Liver (tissue), 9 donors: ENCODE measurements around the gene NTN1. TPM values are rescaled to one million over a fixed set of nuclear protein-coding genes. Genes with fewer than 3 reads are reported as not detected.
A peak's percentile ranks its signal among the peaks of the same experiment; 100 is the strongest.

Experiments used
- DNase-seq: peaks from one replicate; pipeline ENCODE4 v3.0.0-alpha.2; 2017; ENCODE audit warnings: low spot score
- H3K27ac ChIP-seq, 2 donors: one replicate each; pipeline ENCODE4 v1.7.0; 2013; ENCODE audit warnings: inconsistent platforms in 2 of 2, low read length in 2 of 2, control low read depth in 1 of 2, low read depth in 1 of 2, mild to moderate bottlenecking in 1 of 2
- H3K27me3 ChIP-seq, 4 donors: one replicate each; pipeline versions ENCODE4 v1.6.1 to v1.7.0; 2013; ENCODE audit warnings: low read length in 3 of 4, inconsistent platforms in 1 of 4, mild to moderate bottlenecking in 1 of 4, moderate library complexity in 1 of 4; ENCODE audit not compliant: control insufficient read depth in 4 of 4, insufficient read depth in 4 of 4
- H3K36me3 ChIP-seq, 4 donors: one replicate each; pipeline versions ENCODE4 v1.6.1 to v1.7.0; 2013; ENCODE audit warnings: low read length in 3 of 4, mild to moderate bottlenecking in 3 of 4, low read depth in 1 of 4, moderate library complexity in 1 of 4; ENCODE audit not compliant: control insufficient read depth in 4 of 4, insufficient read depth in 3 of 4
- H3K4me1 ChIP-seq, 4 donors: one replicate each; pipeline versions ENCODE4 v1.6.1 to v1.7.0; 2013; ENCODE audit warnings: low read length in 3 of 4, mild to moderate bottlenecking in 3 of 4, moderate library complexity in 1 of 4; ENCODE audit not compliant: control insufficient read depth in 4 of 4, insufficient read depth in 4 of 4
- H3K4me3 ChIP-seq, 3 donors: one replicate each; pipeline versions ENCODE4 v1.6.1 to v1.7.0; 2013; ENCODE audit warnings: low read length in 3 of 3, control low read depth in 1 of 3, low read depth in 1 of 3, mild to moderate bottlenecking in 1 of 3
- H3K9ac ChIP-seq, 2 donors: one replicate each; pipeline ENCODE4 v1.7.0; 2013; ENCODE audit warnings: low read length in 2 of 2, mild to moderate bottlenecking in 2 of 2, moderate library complexity in 2 of 2, control low read depth in 1 of 2, low read depth in 1 of 2
- H3K9me3 ChIP-seq, 4 donors: one replicate each; pipeline versions ENCODE4 v1.6.1 to v1.7.0; 2013; ENCODE audit warnings: low read length in 3 of 4; ENCODE audit not compliant: control insufficient read depth in 4 of 4
- CTCF ChIP-seq: fragments of 150-350 bp; IDR thresholded peaks from 2 replicates; pipeline ENCODE4 v1.5.1; 2017; ENCODE audit warnings: improper control_type of control experiment, low read depth, low read length; ENCODE audit not compliant: missing input control
- EGR1 ChIP-seq, 2 donors: IDR thresholded peaks; 2 replicates each; pipeline ENCODE4 v1.6.1; 2016 to 2018; ENCODE audit warnings: antibody characterized with exemption in 2 of 2, low read depth in 2 of 2
- FOXA1 ChIP-seq: IDR thresholded peaks from 2 replicates; pipeline ENCODE4 v1.6.1; 2016; ENCODE audit warnings: antibody characterized with exemption
- GABPA ChIP-seq, 2 donors: IDR thresholded peaks in 1 of 2; conservative IDR thresholded peaks in 1 of 2; 2 replicates each; pipeline ENCODE4 v1.6.1; 2016; ENCODE audit warnings: antibody characterized with exemption in 2 of 2, mild to moderate bottlenecking in 1 of 2, moderate library complexity in 1 of 2
- HNF4A ChIP-seq, 2 donors: conservative IDR thresholded peaks; 2 replicates each; pipeline ENCODE4 v1.6.1; 2016; ENCODE audit warnings: antibody characterized with exemption in 2 of 2, mild to moderate bottlenecking in 2 of 2
- HNF4G ChIP-seq: IDR thresholded peaks from 2 replicates; pipeline ENCODE4 v1.6.1; 2016; ENCODE audit warnings: antibody characterized with exemption
- JUND ChIP-seq, 2 donors: IDR thresholded peaks; 2 replicates each; pipeline ENCODE4 v1.6.1; 2016; ENCODE audit warnings: antibody characterized with exemption in 2 of 2
- MAX ChIP-seq: IDR thresholded peaks from 2 replicates; pipeline ENCODE4 v1.6.1; 2016; ENCODE audit warnings: antibody characterized with exemption
- NR2F2 ChIP-seq: IDR thresholded peaks from 2 replicates; pipeline ENCODE4 v1.6.1; 2016; ENCODE audit warnings: antibody characterized with exemption
- RAD21 ChIP-seq, 2 donors: IDR thresholded peaks; 2 replicates each; pipeline ENCODE4 v1.6.1; 2016; ENCODE audit warnings: antibody characterized with exemption in 2 of 2, mild to moderate bottlenecking in 2 of 2
- RXRA ChIP-seq, 2 donors: IDR thresholded peaks; 2 replicates each; pipeline ENCODE4 v1.6.1; 2017 to 2018; ENCODE audit warnings: antibody characterized with exemption in 2 of 2, mild to moderate bottlenecking in 1 of 2
- SP1 ChIP-seq: IDR thresholded peaks from 2 replicates; pipeline ENCODE4 v1.6.1; 2018; ENCODE audit warnings: antibody characterized with exemption, mild to moderate bottlenecking
- YY1 ChIP-seq: IDR thresholded peaks from 2 replicates; pipeline ENCODE4 v1.6.1; 2016; ENCODE audit warnings: antibody characterized with exemption, mild to moderate bottlenecking
- ZBTB33 ChIP-seq: IDR thresholded peaks from 2 replicates; pipeline ENCODE4 v1.6.1; 2016; ENCODE audit warnings: antibody characterized with exemption
- WGBS: extraction: QIAGEN DNeasy Blood & Tissue Kit; methylation state at CpG from one replicate; pipeline ENCODE4 v1.1.7; 2013; 5-methylcytosine and 5-hydroxymethylcytosine counted together
- polyA plus RNA-seq, 2 donors: library from polyadenylated mRNA; stranded (reverse) in 1 of 2; unstranded in 1 of 2; fragments of 200-250 nt in 1 of 2; fragments of >200 nt in 1 of 2; fragmentation: Nextera tagmentation in 1 of 2; extraction: Ambion mirVana in 1 of 2; gene quantifications; one replicate each; pipeline versions ENCODE4 v1.2.1 to v1.2.3, GENCODE V29; 2013 to 2015
- total RNA-seq, 2 donors: library from RNA; depleted of rRNA; stranded (reverse); fragments of >200 nt; gene quantifications; one replicate each; pipeline ENCODE4 v1.2.3, GENCODE V29; 2014
- TF ChIP-seq, protein P1 (sequence below): IDR thresholded peaks from 2 replicates; pipeline ENCODE4 v1.6.1; 2016; ENCODE audit warnings: antibody characterized with exemption, mild to moderate bottlenecking
- TF ChIP-seq, protein P2 (sequence below): IDR thresholded peaks from 2 replicates; pipeline ENCODE4 v1.6.1; 2016; ENCODE audit warnings: antibody characterized with exemption
- donor health status: healthy.
- donor health status: healthy.
- donor health status: healthy.
- donor health status: healthy.
- donor health status: healthy.

NTN1 gene
- total and polyA plus RNA-seq, 4 donors = 0.14 to 8.7 (median 4.3) TPM

- Histone ChIP-seq H3K4me1 (peaks cover 3 to 16% (median 10%) of the 10 kb centered on the region in 4 donors), H3K9me3 (no peaks in the 10 kb centered on the region), H3K9ac (peak overlapping the region in 1 of 2 donors; percentile 28), H3K27ac (peak overlapping the region; percentile 66 to 75), H3K36me3 (no peaks in the 10 kb centered on the region), H3K27me3 (no peaks in the 10 kb centered on the region), H3K4me3 (no peak overlapping the region)
- peak; percentile 55 for TF ChIP-seq MAX
- TF ChIP-seq RAD21 (IDR thresholded peaks at IDR 0.05) = peak; percentile 32 to 41
- TF ChIP-seq SP1 = peak; percentile 43
- no peak for TF ChIP-seq ZBTB33
- no peak for TF ChIP-seq CTCF
- TF ChIP-seq YY1 = peak; percentile 43
- TF ChIP-seq JUND (IDR thresholded peaks at IDR 0.05) = no peak
- TF ChIP-seq HNF4G = no peak
- no peak for TF ChIP-seq NR2F2
- TF ChIP-seq, protein P1, sequence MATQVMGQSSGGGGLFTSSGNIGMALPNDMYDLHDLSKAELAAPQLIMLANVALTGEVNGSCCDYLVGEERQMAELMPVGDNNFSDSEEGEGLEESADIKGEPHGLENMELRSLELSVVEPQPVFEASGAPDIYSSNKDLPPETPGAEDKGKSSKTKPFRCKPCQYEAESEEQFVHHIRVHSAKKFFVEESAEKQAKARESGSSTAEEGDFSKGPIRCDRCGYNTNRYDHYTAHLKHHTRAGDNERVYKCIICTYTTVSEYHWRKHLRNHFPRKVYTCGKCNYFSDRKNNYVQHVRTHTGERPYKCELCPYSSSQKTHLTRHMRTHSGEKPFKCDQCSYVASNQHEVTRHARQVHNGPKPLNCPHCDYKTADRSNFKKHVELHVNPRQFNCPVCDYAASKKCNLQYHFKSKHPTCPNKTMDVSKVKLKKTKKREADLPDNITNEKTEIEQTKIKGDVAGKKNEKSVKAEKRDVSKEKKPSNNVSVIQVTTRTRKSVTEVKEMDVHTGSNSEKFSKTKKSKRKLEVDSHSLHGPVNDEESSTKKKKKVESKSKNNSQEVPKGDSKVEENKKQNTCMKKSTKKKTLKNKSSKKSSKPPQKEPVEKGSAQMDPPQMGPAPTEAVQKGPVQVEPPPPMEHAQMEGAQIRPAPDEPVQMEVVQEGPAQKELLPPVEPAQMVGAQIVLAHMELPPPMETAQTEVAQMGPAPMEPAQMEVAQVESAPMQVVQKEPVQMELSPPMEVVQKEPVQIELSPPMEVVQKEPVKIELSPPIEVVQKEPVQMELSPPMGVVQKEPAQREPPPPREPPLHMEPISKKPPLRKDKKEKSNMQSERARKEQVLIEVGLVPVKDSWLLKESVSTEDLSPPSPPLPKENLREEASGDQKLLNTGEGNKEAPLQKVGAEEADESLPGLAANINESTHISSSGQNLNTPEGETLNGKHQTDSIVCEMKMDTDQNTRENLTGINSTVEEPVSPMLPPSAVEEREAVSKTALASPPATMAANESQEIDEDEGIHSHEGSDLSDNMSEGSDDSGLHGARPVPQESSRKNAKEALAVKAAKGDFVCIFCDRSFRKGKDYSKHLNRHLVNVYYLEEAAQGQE = peak; percentile 29
- peak in 1 of 2 donors; percentile 56 for TF ChIP-seq RXRA (IDR thresholded peaks at IDR 0.05)
- TF ChIP-seq EGR1 (IDR thresholded peaks at IDR 0.05; ENCODE audit: low read depth in 2 of 2) = peak in 1 of 2 donors; percentile 21
- TF ChIP-seq GABPA (IDR thresholded peaks at IDR 0.05 in 1 of 2, conservative IDR thresholded peaks at IDR 0.05 in 1 of 2) = no peak
- no peak for TF ChIP-seq FOXA1
- TF ChIP-seq, protein P2, sequence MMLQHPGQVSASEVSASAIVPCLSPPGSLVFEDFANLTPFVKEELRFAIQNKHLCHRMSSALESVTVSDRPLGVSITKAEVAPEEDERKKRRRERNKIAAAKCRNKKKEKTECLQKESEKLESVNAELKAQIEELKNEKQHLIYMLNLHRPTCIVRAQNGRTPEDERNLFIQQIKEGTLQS = no peak
- TF ChIP-seq HNF4A (conservative IDR thresholded peaks at IDR 0.05) = peak; percentile 79 to 83
- no peak for DNase-seq
- 40% methylated on average over 2 of the region's 2 CpGs for whole genome bisulfite sequencing
These were observed 74.1 kb downstream of the NTN1 start for GRCh38 chr17:9095390-9095789.
